Activated B cell treated with CpG ODN at 0.5 μM for 24 hours (primary cell): ENCODE results near the gene ZDHHC5. TPM values are rescaled to one million over a fixed set of nuclear protein-coding genes. Genes with fewer than 3 reads are reported as not detected.
"Not testable (repeated sequence)": the region's sequence is repeated elsewhere in the genome, so short reads cannot be mapped to it uniquely, and the experiment has no call there.

Experiments
- ATAC-seq: fragments of 200-7000 bp; cut with Tn5 transposase; one replicate; pipeline ENCODE4 v1.10.0; 2021; ENCODE audit warnings: low read depth, mild to moderate bottlenecking, moderate library complexity
- CTCF ChIA-PET: fragments of 350-600 bp; sonication (Branson Sonifier 250); formaldehyde crosslinking; loops from one replicate; lab custom pipeline; 2021; ENCODE audit warnings: antibody characterized with exemption; lab: Charles Lee
- POLR2A ChIA-PET: fragments of 350-600 bp; sonication (Branson Sonifier 250); formaldehyde crosslinking; loops from one replicate; lab custom pipeline; 2021; ENCODE audit warnings: antibody characterized with exemption; lab: Charles Lee
- DNase-seq: peaks from one replicate; pipeline ENCODE4 v3.0.0; 2022
- H3K27ac Mint-ChIP-seq: one replicate; pipeline ENCODE4 v1.8.0; 2020; ENCODE audit warnings: mixed read lengths
- H3K27me3 Mint-ChIP-seq: one replicate; pipeline ENCODE4 v1.8.0; 2021; ENCODE audit warnings: mixed read lengths
- H3K36me3 Mint-ChIP-seq: one replicate; pipeline ENCODE4 v1.8.0; 2021; ENCODE audit warnings: low read depth, mixed read lengths
- H3K4me1 Mint-ChIP-seq: one replicate; pipeline ENCODE4 v1.8.0; 2021; ENCODE audit warnings: mixed read lengths
- H3K4me3 Mint-ChIP-seq: one replicate; pipeline ENCODE4 v1.8.0; 2020; ENCODE audit warnings: mild to moderate bottlenecking, mixed read lengths
- H3K9me3 Mint-ChIP-seq: one replicate; pipeline ENCODE4 v1.8.0; 2020; ENCODE audit warnings: mixed read lengths
- intact Hi-C: fragments of 100-400 bp; cut with micrococcal nuclease; formaldehyde crosslinking; loops from one replicate; pipeline ENCODE4 v1.15.1; 2024
- total RNA-seq: library from RNA; stranded (reverse); gene quantifications from 2 replicates; pipeline ENCODE4 v1.2.3, GENCODE V29; 2022
- TF ChIP-seq, protein P1 (sequence below): fragments of 200-600 bp; IDR thresholded peaks from one replicate; pipeline ENCODE4 v1.8.0; 2022; ENCODE audit warnings: antibody characterized with exemption, mild to moderate bottlenecking

Gene ZDHHC5
- total RNA-seq, 1 donor from 2014 or later = 60.7 TPM

- Mint-ChIP-seq H3K27me3 (no peaks in the 10 kb centered on the region), H3K36me3 (peaks cover 71% of the 10 kb centered on the region), H3K4me3 (no peak overlapping the region), H3K27ac (no peak overlapping the region), H3K9me3 (no peaks in the 10 kb centered on the region), H3K4me1 (peaks cover 41% of the 10 kb centered on the region)
- ChIA-PET POLR2A (interaction anchor here (1.8 kb wide), 1 partner anchor 37 kb away, joined by 5 read pairs; the partner anchor contains the start of genes MED19 and TMX2), CTCF (no interaction called here)
- ATAC-seq (no peak), DNase-seq (no peak)
- TF ChIP-seq, protein P1, sequence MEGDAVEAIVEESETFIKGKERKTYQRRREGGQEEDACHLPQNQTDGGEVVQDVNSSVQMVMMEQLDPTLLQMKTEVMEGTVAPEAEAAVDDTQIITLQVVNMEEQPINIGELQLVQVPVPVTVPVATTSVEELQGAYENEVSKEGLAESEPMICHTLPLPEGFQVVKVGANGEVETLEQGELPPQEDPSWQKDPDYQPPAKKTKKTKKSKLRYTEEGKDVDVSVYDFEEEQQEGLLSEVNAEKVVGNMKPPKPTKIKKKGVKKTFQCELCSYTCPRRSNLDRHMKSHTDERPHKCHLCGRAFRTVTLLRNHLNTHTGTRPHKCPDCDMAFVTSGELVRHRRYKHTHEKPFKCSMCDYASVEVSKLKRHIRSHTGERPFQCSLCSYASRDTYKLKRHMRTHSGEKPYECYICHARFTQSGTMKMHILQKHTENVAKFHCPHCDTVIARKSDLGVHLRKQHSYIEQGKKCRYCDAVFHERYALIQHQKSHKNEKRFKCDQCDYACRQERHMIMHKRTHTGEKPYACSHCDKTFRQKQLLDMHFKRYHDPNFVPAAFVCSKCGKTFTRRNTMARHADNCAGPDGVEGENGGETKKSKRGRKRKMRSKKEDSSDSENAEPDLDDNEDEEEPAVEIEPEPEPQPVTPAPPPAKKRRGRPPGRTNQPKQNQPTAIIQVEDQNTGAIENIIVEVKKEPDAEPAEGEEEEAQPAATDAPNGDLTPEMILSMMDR = no peak
- intact Hi-C loops = no loop called here
These were observed 7.4 kb downstream of the ZDHHC5 start for GRCh38 chr11:57675176-57675941.

GRCh38 chr11:57679396-57679795, 11.5 kb downstream of the ZDHHC5 start:
- no peak for ATAC-seq
- TF ChIP-seq, protein P1 = no peak
- ChIA-PET POLR2A (interaction anchor here (0.5 kb wide), 1 partner anchor 41 kb away, joined by 4 read pairs; no protein-coding TSS in a partner anchor), CTCF (no interaction called here)
- Mint-ChIP-seq H3K27ac (no peak overlapping the region), H3K4me1 (peaks cover 24% of the 10 kb centered on the region), H3K27me3 (no peaks in the 10 kb centered on the region), H3K4me3 (no peak overlapping the region), H3K36me3 (peaks cover 71% of the 10 kb centered on the region), H3K9me3 (no peaks in the 10 kb centered on the region)
- intact Hi-C loops = no loop called here
- DNase-seq = no peak

- no peaks in the 10 kb centered on the region for H3K27me3 Mint-ChIP-seq
- DNase-seq = no peak
- ChIA-PET POLR2A (no interaction called here), CTCF (no interaction called here)
- intact Hi-C loops = no loop called here
- TF ChIP-seq, protein P1 = no peak
- ATAC-seq = no peak
- H3K27ac Mint-ChIP-seq = no peak overlapping the region
- H3K4me1 Mint-ChIP-seq = peaks cover 18% of the 10 kb centered on the region
- H3K4me3 Mint-ChIP-seq = no peak overlapping the region
- H3K9me3 Mint-ChIP-seq = no peaks in the 10 kb centered on the region
- H3K36me3 Mint-ChIP-seq = peaks cover 73% of the 10 kb centered on the region
These were observed 12.6 kb downstream of the ZDHHC5 start for GRCh38 chr11:57680552-57680874.

DNA sequence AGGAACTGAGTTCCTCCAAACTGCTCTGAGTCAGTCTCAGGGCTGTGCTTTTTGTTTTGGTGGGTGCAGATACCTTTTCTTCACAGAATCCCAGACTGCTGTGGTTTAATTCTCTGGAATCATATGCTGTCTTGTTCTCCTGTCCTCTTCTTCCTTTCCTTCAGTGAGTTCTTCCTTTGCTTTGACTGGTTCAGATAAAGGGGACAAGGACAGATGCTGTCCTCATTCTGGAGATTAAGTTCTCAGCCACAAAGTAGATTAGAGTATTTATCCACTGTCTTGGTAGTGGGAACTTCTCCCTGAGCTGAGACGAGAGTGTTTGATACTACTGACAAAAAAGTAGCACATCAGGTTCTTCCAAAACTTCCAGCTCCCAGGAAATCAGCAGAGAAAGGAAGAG, 13.3 kb downstream of the ZDHHC5 start:
- H3K36me3 Mint-ChIP-seq = peaks cover 72% of the 10 kb centered on the region
- H3K27ac Mint-ChIP-seq = no peak overlapping the region

DNA sequence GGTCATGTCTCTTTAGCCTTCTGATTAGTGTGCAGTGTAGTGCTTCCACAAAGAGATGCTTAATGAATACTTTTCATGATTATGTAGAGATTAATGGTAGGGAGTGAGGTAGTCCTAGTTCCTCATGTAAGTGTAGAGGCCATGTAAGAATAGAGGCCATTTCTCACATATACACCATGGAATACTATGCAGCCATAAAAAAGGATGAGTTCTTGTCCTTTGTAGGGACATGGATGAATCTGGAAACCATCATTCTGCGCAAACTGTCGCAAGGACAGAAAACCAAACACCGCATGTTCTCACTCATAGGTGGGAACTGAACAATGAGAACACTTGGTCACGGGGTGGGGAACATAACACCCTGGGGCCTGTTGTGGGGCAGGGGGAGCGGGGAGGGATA, 22.6 kb downstream of the ZDHHC5 start:
- POLR2A ChIA-PET, ATAC-seq, H3K27me3 Mint-ChIP-seq, H3K4me3 Mint-ChIP-seq, CTCF ChIA-PET, H3K9me3 Mint-ChIP-seq, H3K27ac Mint-ChIP-seq, DNase-seq, H3K4me1 Mint-ChIP-seq, intact Hi-C loops: not testable (repeated sequence)
- H3K36me3 Mint-ChIP-seq = peaks cover 78% of the 10 kb centered on the region

More for the DNA sequence above, 13.3 kb downstream of the ZDHHC5 start:
- DNase-seq (no peak), ATAC-seq (no peak)
- H3K9me3 Mint-ChIP-seq = no peaks in the 10 kb centered on the region
- ChIA-PET POLR2A (interaction anchor here (1.0 kb wide), 1 partner anchor 9 kb away, joined by 4 read pairs; no protein-coding TSS in a partner anchor), CTCF (no interaction called here)
- H3K4me1 Mint-ChIP-seq = peaks cover 11% of the 10 kb centered on the region
- H3K4me3 Mint-ChIP-seq = no peak overlapping the region
- intact Hi-C loops = no loop called here
- H3K27me3 Mint-ChIP-seq = no peaks in the 10 kb centered on the region
- TF ChIP-seq, protein P1 = no peak
